DMS53 (cell line): ENCODE measurements around the gene CD63.

Source experiments
- DNase-seq: peaks from one replicate; lab custom pipeline; 2025; lab: John Stamatoyannopoulos, UW

Gene CD63

GRCh38 chr12:55686366-55687010, 42.3 kb downstream of the CD63 start:
- no peak for DNase-seq

GRCh38 chr12:55685671-55686070, 43.1 kb downstream of the CD63 start:
- DNase-seq, result no peak

GRCh38 chr12:55684761-55685370, 43.9 kb downstream of the CD63 start:
- DNase-seq, result no peak

- no peak for DNase-seq
Measured at GRCh38 chr12:55683676-55684075, 45.1 kb downstream of the CD63 start.

GRCh38 chr12:55682087-55682796, 46.6 kb downstream of the CD63 start:
- peak; percentile 58 for DNase-seq

GRCh38 chr12:55681142-55682077, 47.4 kb downstream of the CD63 start:
- peak; percentile 92 for DNase-seq

GRCh38 chr12:55679691-55680090, 49.1 kb downstream of the CD63 start:
- DNase-seq, result no peak

GRCh38 chr12:55676707-55677106, 52.1 kb downstream of the CD63 start:
- no peak for DNase-seq

GRCh38 chr12:55675666-55676065, 53.1 kb downstream of the CD63 start:
- no peak for DNase-seq
